PC-3 (cell line): ENCODE results near the gene STARD10. TPM values are rescaled to one million over a fixed set of nuclear protein-coding genes. Genes with fewer than 3 reads are reported as not detected.

Experiments
- ATAC-seq: fragments of 200-7000 bp; cut with Tn5 transposase; 2 replicates; pipeline ENCODE4 v1.9.1; 2020; ENCODE audit warnings: mild to moderate bottlenecking, moderate library complexity
- BruUV-seq: library from RNA; stranded (reverse); fragments of 400-500 nt; replicated peaks from 2 replicates; lab custom pipeline; 2021; lab: Mats Ljungman, UMichigan
- CTCF ChIA-PET: fragments of 300-600 bp; sonication (Branson Sonifier 250); formaldehyde crosslinking; loops from one replicate; lab custom pipeline; 2022; ENCODE audit warnings: antibody characterized with exemption; lab: Charles Lee
- POLR2A ChIA-PET: fragments of 300-600 bp; sonication (Branson Sonifier 250); formaldehyde crosslinking; loops from one replicate; lab custom pipeline; 2022; ENCODE audit warnings: antibody characterized with exemption; ENCODE audit not compliant: unreplicated experiment; lab: Charles Lee
- DNase-seq: peaks from one replicate; pipeline ENCODE4 v3.0.0-alpha.2; 2015
- H2AFZ ChIP-seq: fragments of 300-600 bp; sonication (generic); 2 replicates; pipeline ENCODE4 v1.6.0; 2016; ENCODE audit warnings: antibody characterized with exemption, low read length
- H3F3A ChIP-seq: fragments of 300-600 bp; sonication (generic); one replicate; pipeline ENCODE4 v1.6.0; 2017; ENCODE audit warnings: antibody characterized with exemption, low read length, control low read depth, mild to moderate bottlenecking; ENCODE audit not compliant: unreplicated experiment
- H3K27ac ChIP-seq: fragments of 300-600 bp; sonication (generic); 2 replicates; pipeline ENCODE4 v1.5.1; 2016; ENCODE audit warnings: mild to moderate bottlenecking, low read length
- H3K27me3 ChIP-seq: fragments of 300-600 bp; sonication (generic); 2 replicates; pipeline ENCODE4 v1.6.1; 2016; ENCODE audit warnings: low read length, mixed read lengths
- H3K36me3 ChIP-seq: fragments of 300-600 bp; sonication (generic); 2 replicates; pipeline ENCODE4 v1.6.1; 2016; ENCODE audit warnings: low read depth, mixed run types, low read length, mixed read lengths
- H3K4me1 ChIP-seq: fragments of 300-600 bp; sonication (generic); 2 replicates; pipeline ENCODE4 v1.5.1; 2016; ENCODE audit warnings: low read length; ENCODE audit not compliant: insufficient read depth
- H3K4me2 ChIP-seq: fragments of 300-600 bp; sonication (generic); 2 replicates; pipeline ENCODE4 v1.6.0; 2016; ENCODE audit warnings: low read length
- H3K4me3 ChIP-seq: fragments of 300-600 bp; sonication (generic); 2 replicates; pipeline ENCODE4 v1.5.1; 2016; ENCODE audit warnings: mild to moderate bottlenecking, low read length, mixed read lengths
- H3K79me2 ChIP-seq: fragments of 300-600 bp; sonication (generic); 2 replicates; pipeline ENCODE4 v1.6.1; 2017; ENCODE audit warnings: low read length, mixed read lengths
- H3K9ac ChIP-seq: fragments of 300-600 bp; sonication (generic); 2 replicates; pipeline ENCODE4 v1.6.0; 2016; ENCODE audit warnings: mild to moderate bottlenecking, low read length
- H3K9me2 ChIP-seq: fragments of 300-600 bp; sonication (generic); replicated peaks from 2 replicates; pipeline ENCODE4 v1.6.1; 2016; ENCODE audit warnings: mixed run types, low read length, mixed read lengths
- H3K9me3 ChIP-seq: fragments of 300-600 bp; sonication (generic); 2 replicates; pipeline ENCODE4 v1.6.1; 2016; ENCODE audit warnings: low read length, mixed read lengths
- H4K20me1 ChIP-seq: fragments of 300-600 bp; sonication (generic); 2 replicates; pipeline ENCODE4 v1.6.1; 2016; ENCODE audit warnings: low read length, mixed read lengths
- EZH2 ChIP-seq: fragments of 300-600 bp; sonication (generic); IDR thresholded peaks from one replicate; pipeline ENCODE4 v1.6.1; 2017; ENCODE audit warnings: antibody characterized with exemption, mild to moderate bottlenecking, low read length; ENCODE audit not compliant: unreplicated experiment
- EZH2phosphoT487 ChIP-seq: fragments of 300-600 bp; sonication (generic); IDR thresholded peaks from 2 replicates; pipeline ENCODE4 v1.6.1; 2018; ENCODE audit warnings: mild to moderate bottlenecking, antibody characterized with exemption, low read length, borderline replicate concordance
- intact Hi-C: fragments of 100-400 bp; cut with micrococcal nuclease; formaldehyde crosslinking; loops from 2 replicates; pipeline ENCODE4 v1.9.0; 2023
- total RNA-seq: library from RNA; depleted of rRNA; stranded (reverse); fragments of >200 nt; gene quantifications from 2 replicates; pipeline ENCODE4 v1.2.3, GENCODE V29; 2014
- TF ChIP-seq, protein P1 (sequence below): fragments of 300-600 bp; sonication (generic); conservative IDR thresholded peaks from 2 replicates; pipeline ENCODE4 v1.5.1; 2017; ENCODE audit warnings: antibody characterized with exemption, low read depth, mild to moderate bottlenecking, low read length

The STARD10 gene
- total RNA-seq, 1 experiment from 2014 or later, result 284 TPM

DNA sequence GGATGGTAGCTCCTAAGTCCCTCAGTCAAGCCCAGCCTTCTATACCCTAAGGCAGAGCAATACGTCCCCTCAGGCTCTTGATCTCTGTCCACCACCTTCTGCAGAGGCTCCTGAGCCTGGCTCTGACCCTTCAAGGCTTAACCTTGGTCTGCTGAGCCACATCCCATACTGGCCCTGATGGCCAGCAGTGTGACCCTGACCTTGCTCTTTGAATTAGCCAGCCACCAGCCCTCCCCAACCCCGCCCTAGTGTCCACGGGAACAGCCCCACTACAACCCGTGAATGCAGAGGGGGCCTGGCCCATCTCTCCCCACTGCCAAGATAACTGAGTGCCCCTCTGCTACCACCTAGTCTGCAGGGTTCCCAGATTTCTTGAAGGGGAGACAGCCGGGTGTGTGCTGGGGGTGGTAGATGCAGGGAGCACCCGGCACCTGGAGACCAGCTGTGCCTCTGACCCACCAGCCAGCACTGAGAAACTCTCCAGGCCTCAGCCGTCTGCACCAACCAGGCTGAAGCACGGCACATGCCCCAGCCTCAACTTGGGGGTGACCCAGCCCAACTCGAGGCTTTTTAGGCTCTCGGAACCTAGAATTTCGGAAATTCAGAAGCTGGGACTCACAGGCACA, 47.8 kb downstream of the STARD10 start:
- H3K27me3 ChIP-seq, result no peaks in the 10 kb centered on the region
- DNase-seq, result no peak
- CTCF ChIA-PET, result no interaction called here
- POLR2A ChIA-PET, result no interaction called here
- H3K4me3 ChIP-seq, result no peak overlapping the region
- no peak for ATAC-seq
- intact Hi-C loops, result no loop called here
- no peak overlapping the region for H2AFZ ChIP-seq
- H3F3A ChIP-seq, result no peaks in the 10 kb centered on the region
- no TSS peak for BruUV-seq
- no peaks in the 10 kb centered on the region for H4K20me1 ChIP-seq
- no peaks in the 10 kb centered on the region for H3K9me2 ChIP-seq
- no peak for TF ChIP-seq EZH2
- TF ChIP-seq EZH2phosphoT487, result no peak
- TF ChIP-seq, protein P1, sequence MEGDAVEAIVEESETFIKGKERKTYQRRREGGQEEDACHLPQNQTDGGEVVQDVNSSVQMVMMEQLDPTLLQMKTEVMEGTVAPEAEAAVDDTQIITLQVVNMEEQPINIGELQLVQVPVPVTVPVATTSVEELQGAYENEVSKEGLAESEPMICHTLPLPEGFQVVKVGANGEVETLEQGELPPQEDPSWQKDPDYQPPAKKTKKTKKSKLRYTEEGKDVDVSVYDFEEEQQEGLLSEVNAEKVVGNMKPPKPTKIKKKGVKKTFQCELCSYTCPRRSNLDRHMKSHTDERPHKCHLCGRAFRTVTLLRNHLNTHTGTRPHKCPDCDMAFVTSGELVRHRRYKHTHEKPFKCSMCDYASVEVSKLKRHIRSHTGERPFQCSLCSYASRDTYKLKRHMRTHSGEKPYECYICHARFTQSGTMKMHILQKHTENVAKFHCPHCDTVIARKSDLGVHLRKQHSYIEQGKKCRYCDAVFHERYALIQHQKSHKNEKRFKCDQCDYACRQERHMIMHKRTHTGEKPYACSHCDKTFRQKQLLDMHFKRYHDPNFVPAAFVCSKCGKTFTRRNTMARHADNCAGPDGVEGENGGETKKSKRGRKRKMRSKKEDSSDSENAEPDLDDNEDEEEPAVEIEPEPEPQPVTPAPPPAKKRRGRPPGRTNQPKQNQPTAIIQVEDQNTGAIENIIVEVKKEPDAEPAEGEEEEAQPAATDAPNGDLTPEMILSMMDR, result no peak
- H3K36me3 ChIP-seq, result no peaks in the 10 kb centered on the region
- H3K27ac ChIP-seq, result no peak overlapping the region
- no peak overlapping the region for H3K4me2 ChIP-seq
- no peak overlapping the region for H3K9ac ChIP-seq
- peaks cover 54% of the 10 kb centered on the region for H3K79me2 ChIP-seq
- no peaks in the 10 kb centered on the region for H3K9me3 ChIP-seq
- H3K4me1 ChIP-seq, result peaks cover 20% of the 10 kb centered on the region

DNA sequence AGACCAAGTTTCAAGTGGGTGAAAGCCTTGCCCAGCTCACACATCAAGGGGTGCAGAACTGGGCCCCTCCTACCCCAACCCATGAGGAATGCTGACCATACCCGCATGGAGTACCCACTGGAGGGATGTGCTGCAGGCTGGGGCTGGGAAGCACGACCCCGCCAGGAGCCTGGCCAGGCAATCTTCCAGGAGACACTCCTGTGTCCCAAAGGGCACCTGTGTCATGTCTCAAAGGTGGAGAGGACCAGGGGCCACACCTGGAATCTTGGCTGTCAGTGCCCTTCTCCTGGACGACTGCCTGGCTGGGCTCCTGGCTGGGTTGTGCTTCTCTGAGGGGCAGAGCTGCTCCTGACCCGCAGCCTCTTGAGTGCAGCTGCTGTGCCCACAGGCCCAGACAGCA, 48.3 kb downstream of the STARD10 start:
- CTCF ChIA-PET, result no interaction called here

DNA sequence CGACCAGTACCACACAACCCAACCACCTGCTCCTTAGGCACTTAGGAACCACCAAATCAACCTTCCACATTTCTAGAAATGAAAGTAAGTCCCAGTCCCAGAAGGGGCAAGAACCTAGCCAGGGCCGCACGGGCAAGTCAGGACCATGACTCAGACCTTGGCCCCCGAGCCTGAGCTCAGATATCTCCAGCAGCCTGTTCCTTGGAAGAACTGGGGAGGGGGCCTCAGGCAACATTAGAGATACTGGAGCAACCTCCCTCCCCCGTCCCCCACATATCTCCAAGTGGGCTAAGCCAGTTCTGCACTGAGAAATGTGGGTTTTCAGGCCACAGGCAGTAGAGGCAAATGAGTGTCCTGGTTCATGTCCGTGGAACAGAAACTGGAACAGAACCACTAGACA, 49.4 kb downstream of the STARD10 start:
- H3K9me2 ChIP-seq, result no peaks in the 10 kb centered on the region
- ChIA-PET CTCF (no interaction called here), POLR2A (no interaction called here)
- no peak overlapping the region for H2AFZ ChIP-seq
- intact Hi-C loops, result no loop called here
- TF ChIP-seq EZH2phosphoT487 (no peak), EZH2 (no peak)
- TF ChIP-seq, protein P1, result no peak
- H3K9ac ChIP-seq, result no peak overlapping the region
- BruUV-seq, result no TSS peak
- no peak overlapping the region for H3K4me3 ChIP-seq
- H3K4me1 ChIP-seq, result peaks cover 21% of the 10 kb centered on the region
- H3K9me3 ChIP-seq, result no peaks in the 10 kb centered on the region
- H3K79me2 ChIP-seq, result peaks cover 56% of the 10 kb centered on the region
- no peak overlapping the region for H3K27ac ChIP-seq
- DNase-seq (no peak), ATAC-seq (no peak)
- no peaks in the 10 kb centered on the region for H4K20me1 ChIP-seq
- no peak overlapping the region for H3K4me2 ChIP-seq
- no peaks in the 10 kb centered on the region for H3F3A ChIP-seq
- H3K36me3 ChIP-seq, result no peaks in the 10 kb centered on the region
- H3K27me3 ChIP-seq, result no peaks in the 10 kb centered on the region

More for the DNA sequence above, 48.3 kb downstream of the STARD10 start:
- no peaks in the 10 kb centered on the region for H3K36me3 ChIP-seq
- no TSS peak for BruUV-seq
- ATAC-seq (no peak), DNase-seq (no peak)
- intact Hi-C loops, result no loop called here
- H3K9ac ChIP-seq, result no peak overlapping the region
- H3F3A ChIP-seq, result no peaks in the 10 kb centered on the region
- peaks cover 54% of the 10 kb centered on the region for H3K79me2 ChIP-seq
- no peak overlapping the region for H3K27ac ChIP-seq
- H3K4me1 ChIP-seq, result peaks cover 19% of the 10 kb centered on the region
- TF ChIP-seq EZH2 (no peak), EZH2phosphoT487 (no peak)
- TF ChIP-seq, protein P1, result no peak
- no peaks in the 10 kb centered on the region for H3K9me2 ChIP-seq
- no peaks in the 10 kb centered on the region for H4K20me1 ChIP-seq
- H3K9me3 ChIP-seq, result no peaks in the 10 kb centered on the region
- H2AFZ ChIP-seq, result no peak overlapping the region
- POLR2A ChIA-PET, result no interaction called here
- H3K4me2 ChIP-seq, result no peak overlapping the region
- H3K4me3 ChIP-seq, result no peak overlapping the region
- H3K27me3 ChIP-seq, result no peaks in the 10 kb centered on the region
